CD4-positive, alpha-beta memory T cell (primary cell): ENCODE data around the gene GFOD2. TPM values are rescaled to one million over a fixed set of nuclear protein-coding genes. Genes with fewer than 3 reads are reported as not detected.

Experiments
- polyA plus RNA-seq, 2 donors: library from polyadenylated mRNA; unstranded; fragments of 300-500 nt; fragmentation: Illumina TruSeq; gene quantifications; one replicate each; pipeline ENCODE4 v1.2.3, GENCODE V29; 2021
- total RNA-seq, 2 experiments: library from RNA; stranded (reverse); gene quantifications; one replicate each; pipeline ENCODE4 v1.2.3, GENCODE V29; 2021

GFOD2 gene
- total and polyA plus RNA-seq, 4 experiments from 2014 or later = 10.8 to 19.8 (median 18.6) TPM

Other genes with a start within 250 kb of the GFOD2 start
- gene ATP6V0D1, start 238.2 kb downstream of the GFOD2 start, total RNA-seq = 10 to 100 TPM; 42.8 to 49.0 TPM
- gene ATP6V0D1, start 238.2 kb downstream of the GFOD2 start, polyA plus RNA-seq = 100 to 1,000 TPM in 1 of 2 donors, 10 to 100 TPM in 1; 92.8 to 133 TPM
- not detected for gene AGRP, start 235.8 kb downstream of the GFOD2 start, total RNA-seq
- gene AGRP, start 235.8 kb downstream of the GFOD2 start, polyA plus RNA-seq = not detected
- 10 to 100 TPM; 46.8 to 53.8 TPM for gene RIPOR1, start 190.5 kb downstream of the GFOD2 start, total RNA-seq
- 1 to 10 TPM in 1 of 2 donors, under 1 TPM in 1; 0.75 to 7.1 TPM for gene RIPOR1, start 190.5 kb downstream of the GFOD2 start, polyA plus RNA-seq
- 10 to 100 TPM; 69.8 to 72.5 TPM for gene CTCF, start 156.8 kb downstream of the GFOD2 start, total RNA-seq
- 10 to 100 TPM; 26.5 to 85.7 TPM for gene CTCF, start 156.8 kb downstream of the GFOD2 start, polyA plus RNA-seq
- 100 to 1,000 TPM; 194 to 195 TPM for gene CARMIL2, start 74.2 kb downstream of the GFOD2 start, total RNA-seq
- 10 to 100 TPM in 1 of 2 donors, 1 to 10 TPM in 1; 7.5 to 36.3 TPM for gene CARMIL2, start 74.2 kb downstream of the GFOD2 start, polyA plus RNA-seq
- gene ACD, start 59.1 kb downstream of the GFOD2 start, total RNA-seq = 10 to 100 TPM; 49.6 to 50.6 TPM
- gene ACD, start 59.1 kb downstream of the GFOD2 start, polyA plus RNA-seq = 10 to 100 TPM; 33.3 to 48.5 TPM
- gene PARD6A, start 58.4 kb downstream of the GFOD2 start, total RNA-seq = 1 to 10 TPM; 7.4 to 8.8 TPM
- 10 to 100 TPM; 17.8 to 26.5 TPM for gene PARD6A, start 58.4 kb downstream of the GFOD2 start, polyA plus RNA-seq
- gene ENKD1, start 52.6 kb downstream of the GFOD2 start, total RNA-seq = 1 to 10 TPM; 6.7 to 7.7 TPM
- gene ENKD1, start 52.6 kb downstream of the GFOD2 start, polyA plus RNA-seq = 1 to 10 TPM; 1.1 to 2.4 TPM
- gene C16orf86, start 52.5 kb downstream of the GFOD2 start, total RNA-seq = 1 to 10 TPM; 2.9 to 3.6 TPM
- 1 to 10 TPM; 4.1 TPM for gene C16orf86, start 52.5 kb downstream of the GFOD2 start, polyA plus RNA-seq
- gene RANBP10, start 87.2 kb upstream of the GFOD2 start, total RNA-seq = 10 to 100 TPM; 25.6 to 27.8 TPM
- 10 to 100 TPM in 1 of 2 donors, 1 to 10 TPM in 1; 7.1 to 14.7 TPM for gene RANBP10, start 87.2 kb upstream of the GFOD2 start, polyA plus RNA-seq
- under 1 TPM; 0.44 to 0.64 TPM for gene TSNAXIP1, start 87.6 kb upstream of the GFOD2 start, total RNA-seq
- gene TSNAXIP1, start 87.6 kb upstream of the GFOD2 start, polyA plus RNA-seq = not detected
- gene THAP11, start 123.0 kb upstream of the GFOD2 start, total RNA-seq = 10 to 100 TPM; 56.8 to 58.4 TPM
- 100 to 1,000 TPM; 130 to 147 TPM for gene THAP11, start 123.0 kb upstream of the GFOD2 start, polyA plus RNA-seq
- gene NUTF2, start 127.6 kb upstream of the GFOD2 start, total RNA-seq = 10 to 100 TPM; 41.2 to 45.9 TPM
- gene NUTF2, start 127.6 kb upstream of the GFOD2 start, polyA plus RNA-seq = 100 to 1,000 TPM; 127 to 128 TPM
- 100 to 1,000 TPM; 103 to 107 TPM for gene CENPT, start 128.4 kb upstream of the GFOD2 start, total RNA-seq
- gene CENPT, start 128.4 kb upstream of the GFOD2 start, polyA plus RNA-seq = 10 to 100 TPM; 15.4 to 18.1 TPM
- 100 to 1,000 TPM; 141 to 144 TPM for gene EDC4, start 153.7 kb upstream of the GFOD2 start, total RNA-seq
- 10 to 100 TPM; 18.5 to 37.3 TPM for gene EDC4, start 153.7 kb upstream of the GFOD2 start, polyA plus RNA-seq
- 1 to 10 TPM; 5.9 to 7.0 TPM for gene NRN1L, start 165.6 kb upstream of the GFOD2 start, total RNA-seq
- gene NRN1L, start 165.6 kb upstream of the GFOD2 start, polyA plus RNA-seq = under 1 TPM; 0.81 to 0.96 TPM
- gene PSKH1, start 173.9 kb upstream of the GFOD2 start, total RNA-seq = 10 to 100 TPM; 22.3 to 25.1 TPM
- 10 to 100 TPM; 19.4 to 25.3 TPM for gene PSKH1, start 173.9 kb upstream of the GFOD2 start, polyA plus RNA-seq
- gene CTRL, start 212.5 kb upstream of the GFOD2 start, total RNA-seq = 1 to 10 TPM; 5.1 to 8.6 TPM
- 1 to 10 TPM in 1 of 2 donors, under 1 TPM in 1; 0.41 to 1.8 TPM for gene CTRL, start 212.5 kb upstream of the GFOD2 start, polyA plus RNA-seq
- gene PSMB10, start 217.5 kb upstream of the GFOD2 start, total RNA-seq = 100 to 1,000 TPM; 147 to 152 TPM
- 100 to 1,000 TPM; 461 to 777 TPM for gene PSMB10, start 217.5 kb upstream of the GFOD2 start, polyA plus RNA-seq
- gene LCAT, start 224.8 kb upstream of the GFOD2 start, total RNA-seq = 10 to 100 TPM; 18.2 to 20.3 TPM
- 1 to 10 TPM in 1 of 2 donors, not detected in 1; 1.9 TPM for gene LCAT, start 224.8 kb upstream of the GFOD2 start, polyA plus RNA-seq
- gene SLC12A4, start 249.3 kb upstream of the GFOD2 start, total RNA-seq = 10 to 100 TPM; 33.2 to 33.5 TPM
- 1 to 10 TPM; 4.0 to 5.1 TPM for gene SLC12A4, start 249.3 kb upstream of the GFOD2 start, polyA plus RNA-seq